Measurements from ENCODE around the gene SLC51B.

- TF ChIP-seq NBN (IDR thresholded peaks at IDR 0.05), result no peak
- no peak for TF ChIP-seq CTCF (IDR thresholded peaks at IDR 0.05 in 2 of 3, conservative IDR thresholded peaks at IDR 0.05 in 1 of 3; ENCODE audit: control insufficient read depth in 2 of 3, extremely low read depth in 1 of 3, insufficient read depth in 1 of 3, low read depth in 3 of 3, low read length in 3 of 3)
- no peak for TF ChIP-seq RELA (IDR thresholded peaks at IDR 0.05; ENCODE audit: borderline replicate concordance, partially characterized antibody)
- TF ChIP-seq REST (IDR thresholded peaks at IDR 0.05; ENCODE audit: low read depth, low read length), result no peak
- TF ChIP-seq ZNF384 (IDR thresholded peaks at IDR 0.05; ENCODE audit: borderline replicate concordance, low read depth, low read length), result no peak
- TF ChIP-seq CHD1 (IDR thresholded peaks at IDR 0.05; ENCODE audit: low read depth, low read length), result no peak
- TF ChIP-seq SUZ12 (IDR thresholded peaks at IDR 0.05; ENCODE audit: unreplicated experiment), result no peak
Measured at GRCh38 chr15:65095747-65096104, 50.5 kb downstream of the SLC51B start.
